CD4-positive, alpha-beta T cell treated with Interleukin-15 for 1 hour (primary cell): ENCODE results near the gene EN1.
A peak's percentile ranks its signal among the peaks of the same experiment; 100 is the strongest.

Source experiments
- DNase-seq: peaks from one replicate; pipeline ENCODE4 v3.0.0-alpha.2; 2020

EN1 gene

DNA sequence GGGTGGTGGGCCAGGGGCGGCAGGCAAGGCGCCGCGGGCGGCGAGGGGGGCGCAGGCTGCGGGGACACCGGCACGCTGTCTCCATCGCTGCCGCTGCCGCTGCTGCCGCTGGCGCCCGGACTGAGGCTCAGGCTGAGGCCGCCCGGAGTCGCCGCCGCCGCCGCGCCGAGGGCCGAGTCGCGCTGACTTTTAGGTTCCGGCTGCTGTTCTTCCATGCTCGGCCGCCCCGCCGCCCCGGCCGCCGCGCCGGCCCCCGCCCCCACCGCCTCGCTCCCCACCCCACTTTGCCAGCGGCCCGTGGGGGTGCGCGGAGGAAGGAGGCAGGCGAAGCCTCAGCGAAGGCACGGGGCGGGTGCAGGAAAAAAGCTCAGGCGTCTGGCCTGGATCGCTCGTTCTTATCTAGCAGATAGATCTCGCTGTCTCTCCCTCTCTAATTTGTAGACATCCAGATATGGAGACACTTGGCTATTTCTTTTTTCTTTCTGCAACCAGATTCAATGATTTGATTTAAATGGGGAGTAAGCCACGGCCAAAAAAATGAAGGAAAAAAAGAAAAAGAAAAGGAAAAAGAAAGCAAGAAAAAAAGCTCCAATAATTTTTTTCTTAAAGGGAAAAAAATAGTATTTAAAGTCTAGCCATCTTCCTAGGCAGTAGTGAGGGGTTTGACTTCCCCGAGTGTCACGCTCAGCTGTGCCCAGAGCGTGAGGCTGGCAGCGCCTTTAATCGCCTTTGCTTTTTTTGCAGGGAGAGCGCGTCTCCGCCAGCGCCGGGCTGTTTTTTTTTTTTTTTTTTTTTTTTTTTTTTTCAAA lies at the start of gene EN1:
EN1 (minus strand) TSS at position 696 of the 809 bp plus-strand sequence; CDS start at position 215, 481 bp downstream.
- DNase-seq: no peak

DNA sequence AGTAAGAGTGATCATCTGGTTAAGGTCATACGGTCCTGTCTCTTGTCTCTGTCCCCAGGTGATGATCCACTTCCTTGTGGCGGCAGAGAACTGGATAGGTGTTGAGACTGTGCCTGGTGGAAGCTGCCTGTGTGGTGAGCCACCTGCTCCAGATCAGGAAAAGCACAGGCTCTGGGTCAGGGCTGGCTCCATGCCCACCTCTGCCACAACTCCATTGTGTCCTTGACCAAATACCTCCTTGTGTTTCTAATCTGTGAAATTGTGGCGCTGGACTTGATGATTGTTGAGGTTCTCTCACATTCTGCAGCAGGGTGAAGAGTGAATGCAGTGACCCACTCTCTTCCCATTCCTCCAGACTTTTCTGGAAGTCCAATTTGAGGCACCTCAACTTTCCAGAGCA lies 45.7 kb upstream of the EN1 start:
- DNase-seq: no peak

DNA sequence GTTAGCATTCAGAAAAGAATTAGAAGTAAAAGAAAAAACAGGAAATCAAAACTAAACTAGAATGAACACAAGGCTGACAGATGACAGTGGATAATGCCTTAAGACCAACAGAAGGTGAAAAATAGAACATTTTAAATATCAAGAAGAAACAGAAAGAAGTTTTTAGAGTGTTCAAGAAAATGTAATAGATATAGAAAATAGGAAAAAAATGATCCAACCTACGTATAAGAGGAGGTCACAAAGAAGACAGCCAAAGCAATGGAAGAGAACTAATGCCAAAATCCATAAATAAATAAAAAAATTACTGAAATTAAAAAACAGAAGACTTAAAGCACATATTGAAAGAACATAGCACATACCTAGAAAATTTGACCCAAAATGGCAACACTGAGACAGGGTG lies 42.5 kb upstream of the EN1 start:
- no peak for DNase-seq

DNA sequence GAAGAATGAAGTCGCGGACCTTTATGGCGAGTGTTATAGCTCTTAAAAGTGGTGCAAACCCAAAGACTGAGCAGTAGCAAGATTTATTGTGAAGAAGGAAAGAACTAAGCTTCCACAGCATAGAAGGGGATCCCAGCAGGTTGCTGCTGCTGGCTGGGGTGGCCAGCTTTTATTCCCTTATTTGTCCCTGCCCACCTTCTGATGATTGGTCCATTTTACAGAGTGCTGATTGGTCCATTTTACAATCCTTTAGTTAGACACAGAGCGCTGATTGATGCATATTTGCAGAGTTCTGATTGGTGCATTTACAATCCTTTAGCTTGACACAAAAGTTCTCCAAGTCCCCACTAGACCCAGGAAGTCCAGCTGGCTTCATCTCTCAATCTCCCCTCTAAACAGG lies 36.3 kb upstream of the EN1 start:
- no peak for DNase-seq

DNA sequence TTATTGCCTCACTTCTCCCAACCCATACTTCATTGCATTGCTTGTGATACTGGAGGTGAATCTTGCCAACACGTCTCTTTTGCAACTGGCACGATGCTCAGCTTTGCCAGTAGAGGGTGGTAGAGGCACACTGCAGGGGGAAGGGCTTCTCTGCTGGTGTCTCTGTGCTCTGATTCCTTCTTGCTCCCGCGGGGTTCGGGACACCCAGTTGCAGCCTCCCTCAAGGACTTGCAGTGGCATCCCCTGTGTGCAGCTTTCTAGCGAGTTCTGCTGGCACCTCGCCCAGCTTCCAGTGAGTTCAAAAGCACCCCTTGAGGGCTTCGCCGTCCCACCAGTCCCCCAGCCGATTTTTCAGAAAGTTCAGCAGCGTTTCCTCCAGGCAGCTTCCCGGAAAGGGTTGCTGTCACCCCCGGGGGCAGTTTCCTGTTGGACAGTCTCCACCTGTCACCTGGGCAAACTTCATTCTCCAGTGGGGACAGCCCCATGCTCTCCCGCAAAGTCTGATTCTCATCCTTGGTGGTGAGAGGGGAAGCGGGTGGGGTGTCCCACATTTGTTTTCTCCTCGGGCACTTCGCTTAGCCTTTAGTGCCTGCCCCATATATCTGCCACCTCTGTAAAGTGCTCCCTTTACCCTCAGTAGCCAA lies 35.4 kb upstream of the EN1 start:
- peak; percentile 72 for DNase-seq

DNA sequence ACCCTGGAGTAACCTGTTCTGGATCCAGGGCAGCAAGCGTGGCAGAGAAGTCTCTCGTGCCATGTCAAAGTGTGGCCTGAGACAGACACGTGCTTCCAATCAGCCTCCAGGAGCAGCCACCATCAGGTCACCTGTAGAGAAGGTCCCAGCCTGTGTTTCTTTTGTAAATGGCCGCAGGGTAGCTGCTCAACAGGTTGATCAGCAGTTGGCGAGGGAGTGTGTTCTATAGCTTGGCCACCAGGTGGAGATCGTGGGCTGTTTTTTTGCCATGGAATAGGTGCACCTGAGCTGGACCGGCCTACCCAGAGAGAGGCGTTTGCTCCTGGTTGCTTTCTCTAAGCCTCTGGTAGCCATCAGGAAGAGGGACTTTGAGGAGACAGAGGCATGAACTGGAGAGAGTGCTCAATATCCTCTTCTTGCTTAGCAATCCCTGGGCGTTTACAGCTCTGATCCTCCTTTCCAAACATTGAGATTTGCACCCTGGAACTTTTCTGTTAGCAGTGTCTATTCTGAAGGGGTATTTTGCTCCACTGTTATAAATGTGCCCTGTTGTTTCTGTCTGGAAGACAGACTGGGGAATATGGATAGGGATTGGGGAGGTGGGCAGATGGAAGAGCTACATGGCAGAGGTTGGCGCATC lies 34.2 kb upstream of the EN1 start:
- DNase-seq: peak; percentile 63

DNA sequence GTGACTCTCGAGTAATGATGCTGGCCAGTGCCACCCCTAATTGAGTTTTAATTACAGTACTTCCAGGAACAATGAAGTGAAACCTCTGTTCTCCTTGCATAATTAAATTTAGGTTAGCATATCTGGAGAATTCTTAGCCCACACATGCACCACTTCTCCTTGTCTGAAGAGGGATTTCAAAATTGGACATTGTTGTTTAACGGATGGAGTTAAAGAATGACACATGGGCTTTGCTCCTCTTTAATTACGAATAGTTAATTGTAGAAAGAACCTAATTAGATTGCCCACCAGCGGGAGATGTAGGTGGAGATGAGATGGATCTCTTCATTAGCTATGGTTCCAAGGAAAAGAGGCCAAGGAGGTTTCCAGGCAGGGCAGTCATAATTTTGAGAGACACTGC lies 33.1 kb upstream of the EN1 start:
- no peak for DNase-seq

DNA sequence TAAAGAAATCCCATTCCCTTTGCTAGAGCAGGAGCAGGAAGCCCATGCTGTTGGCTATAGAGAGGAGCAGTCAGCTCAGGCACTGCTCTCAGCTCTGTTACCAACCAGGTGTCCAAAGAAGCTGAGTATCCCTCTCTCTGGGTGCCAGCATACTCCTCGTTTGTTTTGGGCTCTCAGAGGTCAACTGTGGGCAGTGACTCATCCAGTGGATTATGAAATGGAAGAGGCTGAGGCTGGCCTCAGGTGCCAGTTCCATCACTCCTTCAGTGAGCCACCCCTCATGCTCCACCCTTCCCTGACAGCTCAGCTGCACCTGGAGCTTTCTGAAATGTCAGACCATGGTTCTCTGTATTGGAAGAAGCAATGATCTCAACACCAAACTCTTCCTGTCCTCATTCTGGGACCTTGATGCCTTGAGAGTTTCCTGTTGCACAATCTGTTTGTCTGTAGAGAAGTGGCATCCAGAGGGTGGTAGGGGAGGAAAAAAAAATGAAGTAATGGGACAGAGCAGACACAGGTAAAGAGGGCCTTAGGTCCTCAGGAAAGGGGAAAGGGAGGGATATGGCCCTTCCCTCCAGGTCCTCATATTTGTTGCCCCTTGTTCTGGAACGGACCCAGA lies 31.2 kb upstream of the EN1 start:
- DNase-seq: no peak

DNA sequence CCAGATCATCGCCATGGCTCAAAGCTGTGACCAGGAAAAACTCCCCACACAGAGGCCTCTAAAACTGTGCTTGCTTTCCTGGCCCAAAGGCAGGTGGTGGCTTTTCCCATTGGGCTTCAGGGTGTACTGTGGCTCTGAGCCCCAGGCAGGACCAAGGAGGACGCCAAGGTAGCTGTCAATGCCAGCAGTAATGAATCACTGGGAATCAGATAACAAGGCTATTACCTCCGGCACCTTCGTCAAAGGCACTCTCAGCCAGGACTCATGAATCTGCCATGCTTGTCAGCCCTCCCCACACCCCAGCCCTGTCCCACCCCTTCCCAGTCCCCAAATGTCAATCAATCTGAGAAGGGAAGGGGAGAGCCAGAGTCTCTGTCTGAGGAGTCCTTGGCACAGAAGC lies 27.9 kb upstream of the EN1 start:
- DNase-seq: no peak

DNA sequence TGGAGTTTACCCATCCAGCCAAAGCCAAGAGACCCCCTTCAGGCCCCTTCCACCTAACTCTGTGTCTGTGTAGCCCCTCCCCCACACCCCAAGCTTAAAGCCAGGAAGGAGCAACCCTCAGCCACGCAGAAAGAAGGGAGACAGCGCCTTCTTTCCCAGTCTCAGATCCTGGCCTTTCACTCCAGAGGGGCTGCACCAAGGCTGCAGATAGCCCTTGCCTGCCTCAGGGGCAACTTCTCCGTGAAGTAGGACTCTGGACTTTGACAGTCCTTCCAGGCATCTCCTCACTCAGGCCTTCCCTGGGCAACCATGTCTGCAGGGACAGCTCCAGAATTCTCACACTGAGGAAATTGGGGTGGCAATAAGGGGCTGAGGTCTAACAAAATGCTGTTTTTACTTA lies 26.9 kb upstream of the EN1 start:
- DNase-seq: no peak

DNA sequence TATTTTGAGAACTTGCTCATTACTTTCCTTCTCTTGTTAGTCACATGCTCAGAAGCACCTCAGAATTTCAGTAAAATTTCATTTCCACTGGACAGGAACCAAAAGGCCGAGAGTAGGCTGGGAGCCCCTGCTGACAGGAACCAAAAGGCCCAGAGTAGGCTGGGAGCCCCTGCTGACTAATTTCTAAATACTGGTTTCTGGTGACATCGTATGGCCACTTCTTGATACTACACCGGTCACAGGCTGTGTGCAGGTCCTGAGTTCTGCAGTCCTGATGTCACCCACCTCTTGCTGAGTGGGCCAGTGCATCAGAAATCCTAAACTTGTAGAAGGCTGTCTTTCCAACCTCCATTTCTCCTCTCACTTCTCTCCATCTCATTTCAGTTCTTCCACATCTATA lies 17.7 kb upstream of the EN1 start:
- no peak for DNase-seq

DNA sequence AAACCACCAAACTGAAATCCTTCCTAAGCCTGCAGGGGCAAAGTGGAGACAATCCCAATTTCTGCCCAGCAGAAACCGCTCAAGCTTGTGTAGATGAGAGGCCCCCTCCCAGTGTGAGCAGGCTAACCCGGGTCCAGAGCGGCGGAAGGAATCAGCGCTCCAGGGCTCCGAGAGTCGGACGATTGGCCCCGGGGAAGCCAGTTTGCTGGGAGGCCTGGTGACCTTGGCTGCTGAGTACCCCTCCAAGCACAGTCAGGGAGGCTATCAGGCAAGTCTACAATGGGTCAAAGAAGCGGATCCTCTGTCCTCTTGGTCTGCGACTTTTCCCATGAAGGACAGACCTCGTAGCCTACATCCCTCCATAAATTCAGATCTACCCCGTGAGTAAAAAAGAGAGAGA lies 16.8 kb upstream of the EN1 start:
- no peak for DNase-seq

DNA sequence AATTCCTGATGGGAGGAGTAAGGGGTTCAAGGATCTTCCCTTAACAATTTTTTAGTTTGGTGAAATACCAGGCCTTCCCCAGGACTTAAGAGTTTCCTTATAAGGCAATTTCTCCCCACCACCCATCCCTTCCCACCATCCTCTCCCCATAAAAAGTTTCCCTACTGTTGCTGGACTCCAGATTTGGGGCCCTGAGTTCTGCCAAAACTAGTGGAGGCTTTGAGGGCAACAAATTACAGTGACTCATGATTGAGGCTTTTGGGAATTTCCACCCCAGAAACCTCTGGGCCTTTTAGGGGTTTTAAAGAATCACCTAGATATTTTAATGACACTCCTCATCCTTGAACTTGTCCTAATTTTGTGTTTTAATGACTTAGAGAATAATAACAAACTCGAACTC lies 14.3 kb upstream of the EN1 start:
- DNase-seq: no peak

DNA sequence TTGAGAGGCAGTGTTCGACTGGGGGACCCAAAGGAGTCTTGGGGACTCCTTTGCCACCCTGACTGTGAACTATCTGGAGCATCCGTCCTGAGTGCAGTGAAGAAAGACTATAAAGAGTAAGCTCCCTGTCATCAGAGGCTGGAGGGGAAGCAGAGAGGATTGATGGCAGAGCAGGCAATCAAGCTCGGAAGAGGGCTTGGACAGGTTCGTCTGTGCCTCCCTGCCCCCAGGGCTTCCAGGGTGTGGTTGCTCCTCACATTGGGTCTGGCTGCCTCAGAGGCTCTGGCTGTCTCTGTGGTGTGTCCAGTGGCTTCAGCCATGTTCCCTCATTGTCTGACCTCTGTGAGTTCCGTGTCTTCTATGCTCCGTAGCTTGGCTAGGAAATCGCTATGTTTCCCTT lies 13.8 kb upstream of the EN1 start:
- no peak for DNase-seq

DNA sequence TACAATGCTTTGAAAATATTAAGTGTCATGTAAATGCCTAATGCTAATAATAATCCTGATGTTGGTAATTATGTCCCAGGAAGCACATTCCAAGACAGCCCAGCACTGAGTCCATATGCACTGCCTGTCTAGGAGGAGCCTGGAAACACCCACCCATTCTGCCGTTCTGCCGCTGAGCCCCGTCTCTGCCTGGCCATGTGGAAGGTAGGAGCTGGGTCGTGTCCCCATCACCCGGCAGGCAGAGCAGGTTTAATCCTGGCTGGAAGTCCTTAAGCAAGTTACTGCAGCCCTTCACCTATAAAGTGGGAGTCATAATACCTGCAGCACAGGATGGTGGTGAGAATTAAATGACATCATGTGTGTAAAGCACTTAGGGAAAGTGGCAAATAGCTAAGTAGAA lies 13.1 kb upstream of the EN1 start:
- DNase-seq: no peak

DNA sequence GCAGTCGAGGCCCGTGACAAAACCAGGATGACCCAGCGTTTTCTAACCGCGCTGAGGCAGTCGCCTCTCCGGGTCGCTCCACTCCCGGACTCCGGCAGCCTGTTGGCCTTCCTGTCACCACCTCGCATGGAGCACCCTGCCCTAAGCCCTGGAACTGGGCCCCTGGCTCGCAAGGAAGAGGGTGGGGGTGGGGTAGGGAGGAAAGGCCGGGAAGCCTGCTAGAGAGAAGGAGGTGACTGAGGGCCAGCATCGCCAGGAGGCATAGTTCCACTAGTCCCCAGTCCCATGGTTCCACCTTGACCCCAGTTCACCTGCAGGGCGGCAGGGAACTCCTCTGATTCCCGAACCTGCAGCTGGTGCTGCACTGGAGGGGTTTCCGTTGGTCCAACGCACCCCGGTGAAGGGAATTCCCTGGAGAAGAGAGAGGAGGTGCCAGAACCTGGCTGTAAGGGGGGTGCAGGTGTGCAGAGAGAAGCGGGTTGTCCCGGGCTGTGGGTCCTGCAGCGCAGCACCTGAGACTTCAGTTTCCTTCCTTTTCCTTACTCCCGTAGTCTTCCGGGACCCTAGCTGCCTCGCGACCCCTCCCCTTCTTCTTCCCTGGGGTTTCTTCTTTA lies 11.8 kb upstream of the EN1 start:
- no peak for DNase-seq

DNA sequence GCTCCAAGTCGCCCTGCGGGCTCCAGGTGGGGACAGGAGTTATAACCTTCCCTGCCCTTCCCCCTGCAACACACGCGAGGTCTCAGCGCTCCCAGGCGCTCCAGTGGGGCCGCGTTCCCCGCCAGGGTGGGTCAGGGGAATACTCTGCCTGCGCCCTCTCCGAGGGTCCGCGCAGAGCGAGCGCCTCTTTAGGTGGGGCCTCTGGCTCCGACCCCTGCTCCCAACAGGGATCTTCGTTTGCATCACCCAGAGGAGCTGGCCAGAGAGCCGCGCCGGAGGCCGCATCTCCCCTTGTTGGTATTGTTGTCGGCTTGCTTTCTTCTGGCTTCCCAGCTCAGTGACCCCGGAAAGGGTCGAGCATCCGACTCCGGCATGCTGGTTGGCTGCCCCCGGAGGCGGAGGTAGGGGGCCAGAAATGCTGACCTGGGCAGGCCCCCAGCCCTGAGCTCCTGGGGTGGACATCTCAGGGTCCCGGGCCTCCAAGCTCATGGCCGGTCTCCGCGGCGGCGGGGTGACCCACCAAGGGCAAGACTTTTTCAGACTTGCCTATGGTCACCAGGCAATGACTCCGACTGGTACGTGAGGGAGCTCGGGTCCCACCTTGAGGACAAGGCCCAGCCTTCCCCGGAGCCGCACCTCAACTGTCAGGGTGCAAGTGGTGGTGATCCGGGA lies 11.2 kb upstream of the EN1 start:
- DNase-seq: no peak

DNA sequence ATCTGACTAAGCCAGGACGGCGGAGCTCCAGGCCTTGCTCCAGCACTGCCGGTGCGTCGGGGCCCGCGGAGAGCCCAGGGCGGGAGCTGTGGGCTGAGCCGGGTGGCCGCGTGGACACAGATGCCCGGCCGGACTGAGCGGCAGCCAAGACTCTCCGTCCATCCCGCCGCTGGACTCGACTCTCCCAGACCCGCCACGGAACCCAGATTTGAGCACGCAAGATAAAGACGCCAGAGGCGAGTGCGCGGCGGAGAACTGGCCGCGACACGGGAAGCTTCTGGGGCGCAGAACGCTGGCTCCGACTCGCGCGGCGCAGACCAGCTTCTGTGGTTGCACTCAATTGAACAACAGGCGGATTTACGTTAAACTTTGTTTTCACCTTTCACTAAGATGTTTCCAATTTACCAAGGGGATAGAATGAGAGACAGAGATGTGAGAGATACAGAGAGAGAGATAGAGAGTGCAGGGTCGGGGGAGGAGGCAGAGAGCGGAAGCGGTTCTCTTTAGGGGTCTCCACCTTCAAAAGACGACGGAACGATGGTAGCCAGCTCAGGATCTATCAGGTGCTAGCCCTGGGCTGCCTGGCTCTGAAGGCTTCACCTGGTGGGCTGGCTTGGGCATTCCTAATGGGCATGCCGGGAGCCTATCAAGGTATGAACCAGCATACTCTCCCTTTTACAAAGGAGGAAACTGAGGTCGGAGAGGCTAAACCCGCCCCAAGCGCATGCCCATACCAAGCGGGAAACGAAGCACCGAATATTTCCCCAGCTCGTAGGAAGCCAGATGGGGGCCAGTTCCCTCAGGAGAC lies 10.4 kb upstream of the EN1 start:
- DNase-seq: no peak

DNA sequence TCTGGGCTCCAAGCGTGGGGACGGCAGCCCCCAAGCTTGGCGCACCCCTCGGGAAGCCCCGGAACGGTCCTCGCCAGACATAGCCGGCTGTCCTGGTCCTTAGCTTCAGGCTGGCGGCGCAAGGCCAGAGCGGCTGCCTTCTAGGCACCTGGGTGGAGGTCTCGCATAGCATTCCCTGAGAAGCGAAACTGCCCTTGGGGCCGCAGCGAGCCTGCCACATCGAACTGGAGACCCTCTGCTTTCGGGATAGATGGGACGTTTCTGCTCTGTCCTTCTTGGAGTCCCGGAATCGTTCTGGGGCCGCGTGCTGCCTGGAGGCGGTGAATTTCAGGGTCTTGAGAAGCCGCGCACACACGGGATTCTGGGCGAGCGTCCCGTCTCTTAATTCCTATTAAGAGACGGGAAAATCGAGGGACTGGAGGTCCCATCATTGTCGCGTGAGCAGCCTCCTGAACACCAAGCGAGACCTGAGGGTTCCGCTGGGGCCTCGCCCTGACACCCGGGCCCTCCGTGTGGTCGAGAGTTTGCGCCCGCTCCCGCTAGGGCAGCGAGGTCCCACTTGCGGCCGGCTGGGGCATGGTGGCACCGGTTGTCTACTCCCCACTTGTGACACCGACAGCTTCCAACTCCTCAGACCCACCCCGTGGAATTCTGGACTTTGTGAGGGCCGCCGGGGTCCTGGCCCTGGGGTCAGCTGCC lies 9.7 kb upstream of the EN1 start:
- no peak for DNase-seq

DNA sequence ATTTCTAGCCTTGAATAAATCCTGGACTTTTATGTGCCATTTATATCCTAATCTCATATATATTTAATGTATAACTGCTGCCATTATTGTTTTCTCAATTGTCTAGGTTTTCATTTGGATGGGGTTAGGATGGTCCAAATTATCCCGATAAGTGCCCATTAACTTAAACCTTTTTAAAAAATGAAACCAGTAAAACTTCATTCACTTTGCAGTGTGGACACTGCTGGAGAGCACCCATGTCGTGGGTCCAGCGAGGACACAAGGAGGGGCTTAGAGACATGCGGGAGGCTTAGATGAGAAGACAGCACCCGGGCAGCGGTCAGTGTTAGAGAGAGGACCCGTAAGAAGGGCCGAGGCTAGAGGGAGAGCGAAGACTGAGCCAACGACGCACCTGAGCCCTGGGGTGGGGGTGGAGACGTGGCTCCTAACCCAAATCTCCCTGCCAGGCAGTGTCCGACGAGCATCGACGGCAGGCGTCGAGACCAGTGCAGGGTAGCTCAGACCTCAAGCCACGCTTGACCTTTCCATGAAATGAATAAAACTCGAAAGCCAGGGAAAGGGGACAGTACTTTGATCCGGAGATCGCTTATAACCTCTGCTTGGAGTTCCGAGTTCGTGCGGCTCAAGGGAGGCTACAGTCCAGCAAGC lies 9.0 kb upstream of the EN1 start:
- no peak for DNase-seq
